HPDE6-E6E7 (cell line): ENCODE results near the gene PAH.
"Not testable (repeated sequence)": the region's sequence is repeated elsewhere in the genome, so short reads cannot be mapped to it uniquely, and the experiment has no call there.

Experiments
- DNase-seq: peaks from one replicate; pipeline ENCODE4 v3.0.0; 2011; ENCODE audit warnings: missing footprints; ENCODE audit errors: extremely low spot score

PAH gene

DNA sequence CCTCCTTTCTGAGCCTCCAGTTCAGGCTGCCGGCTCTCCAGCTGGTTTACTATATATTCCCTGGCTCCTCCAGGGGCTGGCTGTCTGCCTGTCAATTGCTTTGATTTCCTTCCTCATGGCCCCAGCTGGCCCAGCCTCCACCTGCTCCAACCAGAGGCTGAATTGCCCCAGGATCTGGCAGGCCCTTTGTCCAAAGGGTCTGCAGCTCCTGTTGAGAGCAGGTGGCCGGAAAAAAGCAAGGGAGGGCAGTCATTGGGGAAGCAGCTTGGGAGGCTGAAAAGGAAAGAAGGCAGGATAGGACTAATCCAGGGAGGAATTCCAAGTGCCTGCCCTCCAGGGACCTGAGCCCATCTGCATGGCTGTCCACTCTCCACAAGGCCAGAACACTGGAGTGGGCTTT lies 25.3 kb downstream of the PAH start:
- no peak for DNase-seq

DNA sequence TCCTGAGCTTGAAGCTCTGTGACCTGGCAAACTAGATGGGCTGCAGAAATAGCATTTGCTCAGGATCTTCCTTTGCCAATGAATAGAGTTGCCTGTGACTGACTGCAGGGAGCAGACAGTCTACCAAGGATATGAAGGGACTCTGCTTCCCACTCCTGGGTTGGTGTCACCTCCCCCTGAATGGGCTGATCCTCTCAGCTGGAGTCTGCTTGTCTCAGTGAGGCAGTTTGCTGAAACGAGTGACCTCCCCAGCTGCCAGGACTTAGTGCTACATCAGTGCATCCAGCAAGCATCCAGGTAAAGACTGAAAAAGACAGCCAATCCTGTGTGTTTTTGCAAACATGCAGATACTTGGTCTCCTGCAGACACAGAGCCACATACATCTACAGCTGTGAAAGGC lies 28.5 kb downstream of the PAH start:
- DNase-seq = no peak

DNA sequence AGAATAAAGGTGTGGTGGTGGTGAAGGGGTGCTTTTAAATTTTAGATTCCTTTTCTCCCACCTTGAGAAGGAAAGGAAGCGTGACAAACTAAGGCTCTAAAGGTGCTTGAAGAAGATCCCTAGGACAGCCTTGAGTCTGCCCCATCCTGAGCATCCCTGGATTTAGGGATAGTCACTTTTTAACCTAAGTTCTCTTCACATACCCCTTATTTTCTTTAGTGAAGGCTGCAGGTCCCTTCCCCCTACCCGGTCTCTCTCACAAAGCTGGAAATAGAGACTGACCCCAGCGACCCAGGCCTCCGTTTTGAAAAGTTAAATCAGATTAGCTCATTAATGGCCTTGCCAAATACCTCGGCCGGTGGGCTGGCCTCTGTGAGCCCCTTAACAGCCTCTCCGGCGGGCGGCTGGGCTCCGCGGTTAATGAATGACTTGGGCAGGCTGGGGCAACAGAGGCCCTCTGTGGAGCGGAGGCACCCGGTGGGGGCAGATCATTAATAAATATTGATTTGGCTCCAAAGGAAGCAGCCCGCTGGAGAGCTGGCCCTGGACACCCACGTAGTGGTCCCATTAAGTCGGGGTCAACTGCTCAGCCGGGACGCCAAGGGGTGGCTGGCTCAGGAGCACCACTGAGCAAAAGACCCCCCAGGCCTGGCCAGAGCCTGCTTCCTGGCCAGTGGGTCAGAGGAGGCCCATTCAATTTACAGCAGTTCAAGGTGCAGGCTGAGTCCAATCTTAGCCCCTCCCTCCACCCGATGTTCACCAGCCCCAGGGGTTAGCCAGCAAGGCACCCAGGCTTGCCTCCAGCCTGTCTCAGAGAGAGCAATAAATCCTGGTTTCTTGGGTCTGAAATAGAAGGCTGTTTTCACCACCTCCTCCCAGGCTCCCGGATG lies 31.8 kb downstream of the PAH start:
- DNase-seq = no peak

DNA sequence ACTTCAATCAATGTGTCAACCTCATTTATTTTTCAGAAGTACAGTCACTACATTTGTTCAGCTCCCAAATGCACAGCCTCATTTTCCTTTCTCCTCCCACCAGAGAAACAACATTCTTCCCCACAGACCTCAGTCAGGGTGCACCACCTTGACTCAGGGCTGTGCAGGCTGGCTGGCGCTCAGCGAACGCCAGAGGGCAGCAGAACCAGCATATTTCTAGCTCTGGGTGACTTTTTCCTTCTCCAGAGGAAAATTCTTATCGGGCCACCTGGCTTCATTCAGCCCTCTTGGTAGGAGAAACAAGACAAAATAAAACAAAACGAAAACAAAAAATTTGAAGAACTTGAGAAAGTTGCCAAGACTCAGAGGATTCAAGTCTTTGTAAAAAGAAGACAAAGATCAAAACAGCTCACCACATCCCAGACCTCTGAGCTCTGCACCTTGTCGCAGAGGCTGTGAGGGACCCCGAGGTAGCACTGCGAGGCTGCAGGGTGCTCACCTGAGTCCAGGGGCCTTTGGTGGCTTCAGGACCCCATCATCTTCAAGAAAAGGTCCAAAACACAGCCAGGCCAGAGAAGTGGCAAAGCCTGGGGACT lies 33.7 kb downstream of the PAH start:
- DNase-seq = peak; percentile 60

DNA sequence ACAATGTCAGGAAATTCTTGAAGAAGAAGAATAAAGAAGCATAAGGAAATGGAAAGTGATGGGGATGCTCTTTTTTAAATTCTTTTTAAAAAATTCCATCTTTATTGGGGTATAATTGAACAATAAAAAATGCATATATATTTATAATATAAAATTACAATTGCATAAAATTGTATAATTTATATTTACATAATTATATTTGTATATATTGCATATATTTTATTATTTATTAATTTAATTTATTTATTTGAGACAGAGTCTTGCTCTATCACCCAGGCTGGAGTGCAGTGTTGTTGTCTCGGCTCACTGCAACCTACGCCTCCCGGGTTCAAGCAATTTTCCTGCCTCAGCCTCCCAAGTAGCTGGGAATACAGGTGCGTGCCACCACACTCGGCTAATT lies 36.3 kb downstream of the PAH start:
- DNase-seq = no peak

DNA sequence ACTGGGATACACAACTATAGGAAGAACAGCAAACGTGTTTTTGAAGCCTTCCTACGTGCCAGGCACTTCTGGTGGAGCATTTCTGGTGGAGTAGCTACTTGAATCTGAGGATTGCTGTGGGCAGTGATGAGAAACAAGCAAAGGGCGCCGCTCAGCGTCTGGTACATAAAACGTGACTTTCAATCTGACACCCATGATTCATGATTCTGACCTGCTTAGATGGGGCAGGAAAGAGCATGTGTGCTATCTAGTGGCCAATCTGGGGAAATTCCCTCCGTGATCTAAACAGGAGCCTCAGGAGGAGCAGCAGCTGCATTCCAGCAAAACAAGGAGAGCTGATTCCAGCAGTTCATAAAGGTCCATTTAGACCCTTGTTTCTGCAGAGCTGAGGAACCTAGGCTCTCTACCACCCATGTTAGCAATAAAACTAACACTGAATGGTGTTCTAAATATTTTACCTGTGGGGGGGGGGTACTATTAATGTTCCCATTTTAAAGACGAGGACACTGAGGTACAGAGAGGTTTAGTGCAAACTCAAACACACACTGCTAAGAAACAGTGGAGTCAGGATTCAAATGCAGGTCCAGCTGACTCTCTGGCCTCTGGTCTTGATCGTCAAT lies 37.8 kb downstream of the PAH start:
- DNase-seq = peak; percentile 54

DNA sequence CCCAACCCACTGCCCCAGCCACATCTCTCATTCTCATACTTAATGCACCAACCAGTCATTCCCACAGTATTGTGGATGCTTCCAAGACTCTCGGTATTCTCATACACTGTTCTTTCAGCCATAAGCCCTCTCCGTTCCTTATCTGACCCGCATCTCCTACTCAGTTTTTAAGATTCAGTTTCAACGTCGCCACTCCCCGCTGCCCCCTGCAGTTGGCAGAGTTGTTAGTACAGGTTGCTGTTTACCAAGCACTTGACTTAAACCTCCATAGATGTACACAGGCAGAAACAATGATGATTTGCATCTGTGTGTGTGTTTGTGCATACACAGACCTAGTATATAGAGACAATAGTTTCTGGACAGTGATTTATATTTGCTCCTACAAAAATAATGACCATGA lies 40.2 kb downstream of the PAH start:
- DNase-seq = no peak

DNA sequence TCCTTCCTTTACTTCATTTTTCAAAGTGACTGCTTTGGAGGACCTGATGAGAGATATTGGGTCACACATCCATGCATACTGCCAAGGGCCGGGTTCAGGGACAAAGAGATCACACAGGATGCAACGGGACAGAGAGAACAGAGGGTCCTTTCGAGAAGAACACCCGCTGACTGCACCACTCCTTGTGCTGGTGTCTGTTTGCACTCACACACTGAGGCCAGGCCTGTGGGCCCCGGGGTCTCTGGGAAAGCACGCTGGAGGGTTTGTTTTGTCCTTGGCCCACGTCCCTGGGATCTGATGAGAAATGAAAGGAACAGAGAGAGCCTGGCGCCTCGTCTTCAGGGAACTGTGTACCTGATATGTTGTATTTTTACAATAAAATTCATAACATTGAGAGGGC lies 42.2 kb downstream of the PAH start:
- DNase-seq = no peak

DNA sequence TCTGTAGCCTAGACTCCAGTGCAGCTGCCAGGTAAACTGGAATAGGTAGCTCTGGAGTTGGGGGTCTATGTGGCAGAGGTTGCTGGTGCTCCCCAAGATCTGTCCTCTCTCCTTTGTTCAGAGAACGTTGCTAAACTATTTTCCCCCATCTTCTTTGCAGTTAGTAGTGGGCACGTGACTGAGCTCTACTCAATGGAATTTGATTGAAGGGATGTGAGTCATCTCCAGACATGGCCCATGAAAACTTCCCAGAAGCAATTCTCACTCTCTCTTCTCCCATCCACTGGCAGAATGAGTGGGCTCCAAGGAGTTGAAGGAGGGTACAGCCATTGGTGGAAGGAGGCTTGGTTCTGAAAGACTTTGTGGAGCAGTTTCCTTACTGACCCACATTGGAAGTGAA lies 44.0 kb downstream of the PAH start:
- no peak for DNase-seq

DNA sequence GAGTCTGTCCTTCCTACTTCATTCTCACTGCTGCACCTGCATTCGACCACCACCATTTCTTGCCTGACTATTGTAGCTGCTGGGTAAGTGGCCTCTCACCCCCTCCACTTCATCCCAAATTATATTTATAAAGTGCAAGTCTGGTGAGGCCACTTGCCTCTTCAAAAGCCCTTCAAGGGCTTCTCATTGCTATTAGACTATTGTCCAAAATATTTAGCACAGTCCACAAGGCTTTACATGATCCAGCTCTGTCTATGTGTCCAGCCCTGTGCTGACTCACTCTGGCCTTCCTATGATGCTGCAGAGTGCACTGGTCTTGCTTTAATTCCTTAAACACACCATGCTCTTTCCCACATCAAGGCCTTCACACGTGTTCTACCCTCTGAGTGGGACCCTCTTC lies 46.0 kb downstream of the PAH start:
- DNase-seq = no peak

DNA sequence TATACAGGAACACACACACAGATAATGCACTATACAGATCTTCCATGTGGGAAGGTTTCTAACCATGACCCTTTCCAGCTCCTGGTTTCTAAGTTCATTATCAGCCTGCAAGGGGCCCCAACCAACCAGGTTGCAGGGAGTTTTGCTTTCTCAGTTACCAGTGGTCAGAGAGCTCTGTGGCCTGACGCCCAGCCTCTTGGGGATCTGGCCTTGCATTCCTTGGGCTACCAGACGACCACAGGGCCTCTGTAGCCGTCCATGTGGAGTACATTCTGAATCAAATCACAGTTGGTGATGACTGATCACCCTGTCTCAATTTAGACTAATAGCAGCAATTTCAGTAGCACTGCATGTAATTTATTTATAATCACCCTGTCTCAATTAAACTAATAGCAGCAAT lies 47.5 kb downstream of the PAH start:
- no peak for DNase-seq

DNA sequence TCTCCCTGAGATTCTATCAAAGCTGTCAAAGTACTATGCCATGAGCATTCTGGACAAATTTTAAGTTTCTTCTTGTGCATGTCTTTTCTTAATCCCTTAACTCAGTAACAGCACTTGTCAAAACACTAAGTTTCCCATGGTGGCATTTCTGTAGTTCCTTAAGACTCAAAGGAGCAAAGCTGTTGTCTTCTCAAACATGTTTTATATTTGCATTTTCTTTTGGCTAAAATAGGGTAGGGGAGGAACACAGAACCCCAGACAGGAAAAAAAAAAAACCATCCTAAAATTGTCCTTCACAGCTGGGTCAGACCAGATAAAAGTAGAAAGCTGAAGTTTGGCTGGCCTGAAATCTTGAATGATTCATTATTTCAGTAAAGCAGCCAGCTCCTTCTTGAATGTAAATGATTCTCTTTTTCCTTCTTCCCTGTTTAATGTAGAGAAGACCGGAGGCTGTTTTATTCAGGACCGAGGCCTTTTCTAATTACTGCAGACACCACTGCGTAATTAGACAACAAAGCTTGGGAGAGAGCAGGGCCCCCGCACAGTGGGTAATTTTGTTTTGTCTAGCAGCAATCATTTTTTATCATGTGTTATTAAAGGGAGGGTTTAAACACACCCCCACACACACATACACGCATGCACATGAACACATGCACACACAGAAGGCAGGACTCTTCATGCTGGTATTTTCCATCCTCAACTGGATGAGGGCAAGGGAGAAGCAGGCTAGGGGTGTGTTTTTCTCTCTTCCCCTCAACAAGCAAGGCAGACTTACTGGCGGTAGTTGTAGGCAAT lies 51.0 kb downstream of the PAH start:
- DNase-seq = no peak

DNA sequence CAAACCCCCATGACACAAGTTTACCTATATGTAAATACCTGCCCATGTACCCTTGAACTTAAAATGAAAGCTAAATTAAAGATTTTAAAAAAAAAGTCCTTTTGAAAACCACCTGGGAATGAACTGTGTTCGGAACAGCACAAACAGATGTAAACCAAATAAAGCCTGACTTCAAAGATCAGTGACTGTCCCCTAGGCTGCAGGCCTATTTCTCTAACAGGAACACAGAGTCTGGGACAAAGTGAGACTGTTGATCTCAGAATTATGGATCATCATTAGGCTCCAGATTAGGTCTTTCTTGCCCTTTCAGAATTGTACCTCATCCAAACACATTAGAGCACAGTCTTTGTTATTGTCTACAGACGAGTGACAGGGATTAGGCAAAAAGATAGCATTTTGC lies 54.6 kb downstream of the PAH start:
- DNase-seq = no peak

DNA sequence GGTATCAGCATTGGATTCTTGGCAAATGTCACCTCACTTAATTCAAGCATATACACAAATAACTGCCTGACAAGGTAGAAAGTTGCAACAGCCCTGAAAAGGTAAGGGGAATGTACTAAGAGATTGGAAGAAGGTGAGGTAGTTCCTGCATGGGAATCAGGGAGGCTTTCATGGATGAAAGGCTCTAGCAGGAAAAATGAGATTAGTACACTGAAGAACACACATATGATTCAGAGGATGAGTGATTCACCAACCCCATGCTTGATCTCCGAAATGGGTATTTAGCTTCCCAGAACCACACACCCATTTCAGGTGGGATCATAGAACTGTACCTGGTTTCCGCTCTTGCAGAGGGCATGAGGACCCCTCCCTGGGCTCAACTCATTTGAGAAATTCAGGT lies 65.8 kb downstream of the PAH start:
- no peak for DNase-seq

DNA sequence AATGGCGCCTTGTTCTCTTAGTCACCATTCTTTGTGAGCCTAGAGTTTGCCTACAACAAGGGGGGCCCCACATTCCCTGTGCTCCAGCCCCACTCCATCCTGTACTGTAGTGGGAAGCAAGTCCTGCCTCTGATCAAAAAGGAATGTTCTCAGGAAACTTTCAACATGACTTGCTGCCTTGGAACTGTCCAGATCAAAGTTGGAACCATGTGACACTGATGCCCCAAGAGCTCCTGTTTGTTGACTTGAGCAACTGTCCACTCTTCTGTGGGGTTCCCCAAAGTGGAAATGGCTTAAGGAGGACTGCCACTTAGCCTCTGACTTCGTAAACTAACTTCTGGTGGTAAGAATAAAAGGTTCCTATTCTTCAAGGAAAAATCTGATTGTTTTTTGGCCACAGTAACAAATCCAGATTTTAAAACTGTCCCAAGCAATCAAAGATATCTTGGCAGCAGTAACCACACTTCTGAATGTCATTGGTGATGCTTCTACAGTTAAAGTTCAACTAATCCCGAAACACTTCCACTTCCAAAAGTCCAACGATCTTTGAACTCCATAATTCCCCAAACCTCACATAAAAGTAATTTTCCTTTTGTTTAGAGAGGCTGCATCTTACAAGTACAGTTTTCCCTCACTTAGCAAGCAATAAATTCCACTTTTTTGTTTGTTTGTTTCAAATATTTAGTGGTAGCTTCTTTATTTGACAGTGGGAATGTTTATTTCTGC lies 67.2 kb downstream of the PAH start:
- no peak for DNase-seq

DNA sequence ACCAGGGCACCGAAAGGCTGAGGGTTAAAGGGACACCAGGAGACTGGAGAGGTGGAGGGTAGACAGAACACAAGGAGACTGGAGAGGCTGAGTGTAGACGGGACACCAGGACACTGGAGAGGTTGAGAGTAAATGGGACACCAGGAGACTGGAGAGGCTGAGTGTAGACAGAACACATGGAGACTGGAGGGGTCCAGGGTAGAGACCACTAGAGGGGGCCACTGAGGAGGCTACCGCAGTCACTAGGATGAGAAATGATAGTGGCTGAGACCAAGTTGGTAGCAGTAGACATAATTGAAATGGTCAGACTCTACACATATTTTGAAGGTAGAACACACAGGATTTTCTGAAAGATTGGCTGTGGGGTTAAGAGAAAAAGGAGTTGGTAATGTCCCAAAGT lies 68.2 kb downstream of the PAH start:
- DNase-seq = no peak

DNA sequence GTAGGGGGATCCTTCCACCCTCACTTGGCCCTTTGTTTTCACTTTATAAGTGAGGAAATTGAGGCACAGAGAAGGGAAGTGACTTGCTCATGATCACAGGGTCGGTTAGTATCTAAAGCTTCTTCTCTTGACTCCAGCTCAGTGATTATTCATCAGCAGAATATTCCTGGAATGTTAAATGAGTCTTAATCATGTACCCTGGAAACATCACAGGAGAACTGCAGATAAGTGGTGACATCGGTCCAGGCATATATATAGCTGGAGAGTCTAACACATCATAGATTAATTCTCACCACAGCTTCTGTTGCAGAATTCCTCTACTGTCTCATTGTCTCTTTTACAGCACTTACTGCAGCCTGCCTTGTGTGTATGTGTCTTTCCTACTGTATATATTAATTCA lies 69.9 kb downstream of the PAH start:
- DNase-seq = no peak

DNA sequence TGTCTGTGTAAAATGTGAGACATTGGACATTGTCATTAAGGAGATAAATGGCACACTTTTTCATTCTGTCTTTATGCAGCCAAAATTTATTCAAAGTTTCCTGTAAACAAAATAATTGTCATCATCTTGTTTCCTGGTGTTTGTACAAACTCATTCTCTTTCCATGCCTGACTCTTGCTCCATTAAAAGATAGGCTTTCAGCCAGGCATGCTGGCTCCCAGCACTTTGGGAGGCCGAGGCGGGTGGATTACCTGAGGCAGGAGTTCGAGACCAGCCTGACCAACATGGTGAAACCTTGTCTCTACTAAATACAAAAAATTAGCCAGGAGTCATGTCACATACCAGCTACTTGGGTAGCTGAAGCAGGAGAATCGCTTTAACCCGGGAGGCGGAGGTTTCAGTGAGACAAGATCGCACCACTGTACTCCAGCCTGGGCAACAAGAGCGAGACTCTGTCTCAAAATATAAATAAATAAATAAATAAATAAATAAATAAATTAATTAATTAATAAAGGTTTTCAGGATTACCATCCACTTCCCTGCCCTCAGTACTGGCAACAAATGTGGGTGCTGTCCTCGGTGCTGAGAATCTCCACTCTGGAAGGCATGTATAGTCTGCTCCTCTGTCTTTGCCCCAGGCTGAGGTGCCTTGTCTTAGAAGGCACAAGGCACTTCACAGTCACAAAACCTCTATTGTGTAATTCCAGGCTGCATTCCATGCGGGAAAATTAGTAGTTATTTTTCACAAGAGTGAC lies 83.2 kb downstream of the PAH start:
- DNase-seq = no peak

DNA sequence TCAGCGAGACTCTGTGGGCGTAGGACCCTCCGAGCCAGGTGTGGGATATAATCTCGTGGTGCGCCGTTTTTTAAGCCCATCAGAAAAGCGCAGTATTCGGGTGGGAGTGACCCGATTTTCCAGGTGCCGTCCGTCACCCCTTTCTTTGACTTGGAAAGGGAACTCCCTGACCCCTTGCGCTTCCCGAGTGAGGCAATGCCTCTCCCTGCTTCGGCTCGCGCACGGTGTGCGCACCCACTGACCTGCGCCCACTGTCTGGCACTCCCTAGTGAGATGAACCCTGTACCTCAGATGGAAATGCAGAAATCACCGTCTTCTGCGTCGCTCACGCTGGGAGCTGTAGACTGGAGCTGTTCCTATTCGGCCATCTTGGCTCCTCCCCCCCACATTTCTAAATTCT lies 84.2 kb downstream of the PAH start:
- not testable (repeated sequence) for DNase-seq

DNA sequence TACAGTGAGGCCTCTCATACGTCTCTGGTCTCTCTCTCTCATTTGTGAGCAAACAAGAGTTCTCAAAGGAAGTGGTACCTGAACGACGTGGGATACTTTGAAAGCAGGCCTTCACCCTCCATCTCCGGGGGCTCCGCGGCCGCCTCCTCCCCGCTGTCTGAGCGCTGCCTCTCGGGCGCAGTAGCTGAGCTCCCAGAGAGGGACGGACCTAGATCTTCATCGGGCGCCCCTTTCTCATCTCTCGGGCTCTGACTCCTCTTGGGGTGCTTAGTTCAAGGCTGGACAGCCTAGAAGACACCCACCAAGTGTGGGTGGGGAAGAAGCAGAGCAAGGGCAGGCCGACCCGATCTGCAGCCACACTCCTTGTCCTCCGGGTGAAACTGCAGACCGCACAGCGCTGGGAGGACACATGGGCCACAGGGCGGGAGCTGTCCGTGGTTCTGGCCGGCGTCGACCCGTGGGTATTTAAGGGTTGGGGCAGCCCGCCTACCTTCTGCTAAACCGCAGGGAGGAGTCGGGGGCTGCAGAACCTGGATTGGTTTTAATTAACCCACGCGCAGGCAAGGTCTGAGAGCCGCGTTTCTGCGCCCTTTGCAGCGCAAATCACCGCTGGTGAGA lies 92.7 kb downstream of the PAH start:
- no peak for DNase-seq
